Gastrocnemius medialis (tissue), 4 donors: Measurements from ENCODE around the gene TMSB10.

Experiments
- POLR2A ChIP-seq, 2 donors: fragments of 450-650 bp; IDR thresholded peaks; one replicate each; pipeline ENCODE4 v1.6.1; 2017; ENCODE audit warnings: antibody characterized with exemption in 2 of 2, mild to moderate bottlenecking in 2 of 2, moderate library complexity in 2 of 2
- TF ChIP-seq, protein P1 (sequence below), 5 experiments: fragments of 450-650 bp in 3 of 5; fragments of 200-600 bp in 2 of 5; sonication (generic) in 2 of 5; IDR thresholded peaks in 4 of 5; conservative IDR thresholded peaks in 1 of 5; 1 replicate in 4 of 5; 2 replicates in 1 of 5; pipeline ENCODE4 v1.5.1; 2016 to 2019; ENCODE audit warnings: antibody characterized with exemption in 5 of 5, mild to moderate bottlenecking in 3 of 5, moderate library complexity in 3 of 5

DNA sequence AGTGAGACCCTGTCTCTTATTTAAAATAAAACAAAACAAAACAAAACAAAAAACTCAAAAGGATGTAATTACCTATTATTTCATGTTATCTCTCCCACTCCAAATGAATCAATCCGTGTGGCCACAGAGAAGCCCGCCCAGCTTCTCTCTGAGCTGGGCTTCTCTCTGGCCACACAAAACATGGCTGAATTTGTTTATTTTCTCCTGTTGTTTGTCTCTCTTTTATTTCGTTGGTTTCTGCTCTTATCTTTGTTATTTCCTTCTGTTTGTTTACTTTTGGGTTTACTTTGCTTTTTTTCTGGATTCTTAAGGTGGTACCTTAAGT is 23.1 kb upstream of the TMSB10 start:
- no peak for TF ChIP-seq POLR2A (IDR thresholded peaks at IDR 0.05)
- TF ChIP-seq, protein P1, sequence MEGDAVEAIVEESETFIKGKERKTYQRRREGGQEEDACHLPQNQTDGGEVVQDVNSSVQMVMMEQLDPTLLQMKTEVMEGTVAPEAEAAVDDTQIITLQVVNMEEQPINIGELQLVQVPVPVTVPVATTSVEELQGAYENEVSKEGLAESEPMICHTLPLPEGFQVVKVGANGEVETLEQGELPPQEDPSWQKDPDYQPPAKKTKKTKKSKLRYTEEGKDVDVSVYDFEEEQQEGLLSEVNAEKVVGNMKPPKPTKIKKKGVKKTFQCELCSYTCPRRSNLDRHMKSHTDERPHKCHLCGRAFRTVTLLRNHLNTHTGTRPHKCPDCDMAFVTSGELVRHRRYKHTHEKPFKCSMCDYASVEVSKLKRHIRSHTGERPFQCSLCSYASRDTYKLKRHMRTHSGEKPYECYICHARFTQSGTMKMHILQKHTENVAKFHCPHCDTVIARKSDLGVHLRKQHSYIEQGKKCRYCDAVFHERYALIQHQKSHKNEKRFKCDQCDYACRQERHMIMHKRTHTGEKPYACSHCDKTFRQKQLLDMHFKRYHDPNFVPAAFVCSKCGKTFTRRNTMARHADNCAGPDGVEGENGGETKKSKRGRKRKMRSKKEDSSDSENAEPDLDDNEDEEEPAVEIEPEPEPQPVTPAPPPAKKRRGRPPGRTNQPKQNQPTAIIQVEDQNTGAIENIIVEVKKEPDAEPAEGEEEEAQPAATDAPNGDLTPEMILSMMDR (IDR thresholded peaks at IDR 0.05 in 4 of 5, conservative IDR thresholded peaks at IDR 0.05 in 1 of 5) = no peak
